IMR-90 (cell line): ENCODE results near the gene VWA8. TPM values are rescaled to one million over a fixed set of nuclear protein-coding genes. Genes with fewer than 3 reads are reported as not detected.
A peak's percentile ranks its signal among the peaks of the same experiment; 100 is the strongest.

Experiments
- ATAC-seq: fragments of 200-7000 bp; cut with Tn5 transposase; 2 replicates; pipeline ENCODE4 v1.9.1; 2020; ENCODE audit warnings: low read depth, mild to moderate bottlenecking, moderate library complexity
- BruUV-seq: library from RNA; stranded (reverse); fragments of 400-500 nt; replicated peaks from 2 replicates; lab custom pipeline; 2021; lab: Mats Ljungman, UMichigan
- CTCF ChIA-PET: fragments of 300-600 bp; formaldehyde crosslinking; extraction: SDS; loops from one replicate; lab custom pipeline; 2021; ENCODE audit warnings: antibody characterized with exemption; lab: Yijun Ruan, JAX
- POLR2A ChIA-PET: fragments of 300-600 bp; sonication (Branson Sonifier 250); formaldehyde crosslinking; loops from one replicate; lab custom pipeline; 2022; ENCODE audit warnings: antibody characterized with exemption; ENCODE audit not compliant: unreplicated experiment; lab: Charles Lee
- DNase-seq: peaks from one replicate; pipeline ENCODE4 v3.0.0; 2013
- H2AFZ ChIP-seq: replicated peaks from 2 replicates; pipeline ENCODE3; 2013; ENCODE audit warnings: low read length, mild to moderate bottlenecking; ENCODE audit not compliant: poor library complexity
- H2AK5ac ChIP-seq: 2 replicates; pipeline ENCODE4 v1.6.1; 2013; ENCODE audit warnings: low read depth, low read length, inconsistent platforms
- H2AK9ac ChIP-seq: replicated peaks from 2 replicates; pipeline ENCODE3; 2013; ENCODE audit warnings: mild to moderate bottlenecking, low read depth, low read length, moderate library complexity; ENCODE audit not compliant: poor library complexity
- H2BK120ac ChIP-seq: 2 replicates; pipeline ENCODE4 v1.6.1; 2013; ENCODE audit warnings: low read depth, low read length, inconsistent platforms
- H2BK15ac ChIP-seq: 3 replicates; pipeline ENCODE4 v1.6.1; 2013; ENCODE audit warnings: low read depth, low read length, inconsistent platforms
- H2BK20ac ChIP-seq: 2 replicates; pipeline ENCODE4 v1.6.1; 2013; ENCODE audit warnings: low read depth, mild to moderate bottlenecking, inconsistent platforms, low read length, moderate library complexity
- H2BK5ac ChIP-seq: 2 replicates; pipeline ENCODE4 v1.6.1; 2013; ENCODE audit warnings: mild to moderate bottlenecking, low read depth, low read length, inconsistent platforms; ENCODE audit not compliant: poor library complexity, severe bottlenecking
- H3K14ac ChIP-seq: replicated peaks from 2 replicates; pipeline ENCODE4 v1.6.1; 2013; ENCODE audit warnings: low read depth, low read length, inconsistent platforms
- H3K18ac ChIP-seq: 2 replicates; pipeline ENCODE4 v1.6.1; 2013; ENCODE audit warnings: low read depth, low read length, control low read depth
- H3K23ac ChIP-seq: 2 replicates; pipeline ENCODE4 v1.6.1; 2013; ENCODE audit warnings: low read depth, low read length, inconsistent platforms
- H3K27ac ChIP-seq: 2 replicates; pipeline ENCODE4 v1.5.1; 2013; ENCODE audit warnings: mild to moderate bottlenecking, control low read depth, low read length; ENCODE audit not compliant: insufficient read depth
- H3K27me3 ChIP-seq: 2 replicates; pipeline ENCODE4 v1.6.1; 2013; ENCODE audit warnings: low read length; ENCODE audit not compliant: control insufficient read depth, insufficient read depth
- H3K36me3 ChIP-seq: 2 replicates; pipeline ENCODE4 v1.6.1; 2013; ENCODE audit warnings: low read length, mixed read lengths; ENCODE audit not compliant: control insufficient read depth, insufficient read depth
- H3K4ac ChIP-seq: 2 replicates; pipeline ENCODE4 v1.6.1; 2013; ENCODE audit warnings: low read depth, low read length, inconsistent platforms
- H3K4me1 ChIP-seq: 2 replicates; pipeline ENCODE4 v1.6.1; 2013; ENCODE audit warnings: low read length, mixed read lengths; ENCODE audit not compliant: control insufficient read depth, insufficient read depth
- H3K4me2 ChIP-seq: 2 replicates; pipeline ENCODE4 v1.6.1; 2013; ENCODE audit warnings: low read depth, mild to moderate bottlenecking, control low read depth, low read length, moderate library complexity
- H3K4me3 ChIP-seq: 2 replicates; pipeline ENCODE4 v1.5.1; 2013; ENCODE audit warnings: low read depth, mild to moderate bottlenecking, control low read depth, low read length, moderate library complexity; ENCODE audit not compliant: insufficient read depth
- H3K56ac ChIP-seq: 2 replicates; pipeline ENCODE4 v1.6.1; 2013; ENCODE audit warnings: low read length, inconsistent platforms; ENCODE audit not compliant: insufficient read depth; ENCODE audit errors: extremely low read depth
- H3K79me1 ChIP-seq, 2 experiments: 2 replicates each; pipeline ENCODE4 v1.6.1; 2013; ENCODE audit warnings: low read length in 2 of 2, inconsistent platforms in 1 of 2, low read depth in 1 of 2
- H3K9ac ChIP-seq: 2 replicates; pipeline ENCODE4 v1.6.1; 2013; ENCODE audit warnings: low read depth, low read length, control low read depth
- H3K9me1 ChIP-seq: 2 replicates; pipeline ENCODE4 v1.6.1; 2013; ENCODE audit warnings: low read length, inconsistent platforms; ENCODE audit not compliant: insufficient read depth
- H3K9me3 ChIP-seq: 2 replicates; pipeline ENCODE4 v1.6.1; 2013; ENCODE audit warnings: low read length; ENCODE audit not compliant: control insufficient read depth, insufficient read depth
- H4K20me1 ChIP-seq: 2 replicates; pipeline ENCODE4 v1.6.1; 2013; ENCODE audit warnings: low read length, inconsistent platforms; ENCODE audit not compliant: insufficient read depth
- H4K5ac ChIP-seq: 2 replicates; pipeline ENCODE4 v1.6.1; 2013; ENCODE audit warnings: mild to moderate bottlenecking, low read depth, low read length, control low read depth
- H4K8ac ChIP-seq, 2 experiments: 2 replicates each; pipeline ENCODE4 v1.6.1; 2013; ENCODE audit warnings: low read depth in 2 of 2, low read length in 2 of 2, control low read depth in 1 of 2, inconsistent platforms in 1 of 2
- H4K91ac ChIP-seq: 2 replicates; pipeline ENCODE4 v1.6.1; 2013; ENCODE audit warnings: low read depth, low read length, inconsistent platforms; ENCODE audit not compliant: insufficient read depth
- CEBPB ChIP-seq: IDR thresholded peaks from 2 replicates; pipeline ENCODE4 v1.6.1; 2012; ENCODE audit warnings: low read depth, low read length, improper control_type of control experiment
- CHD1 ChIP-seq: IDR thresholded peaks from 2 replicates; pipeline ENCODE4 v1.6.1; 2012; ENCODE audit warnings: low read depth, low read length, improper control_type of control experiment
- FOS ChIP-seq: fragments of 150-350 bp; IDR thresholded peaks from 2 replicates; pipeline ENCODE4 v1.6.1; 2016; ENCODE audit warnings: low read depth, low read length
- MAFK ChIP-seq: IDR thresholded peaks from 2 replicates; pipeline ENCODE4 v1.6.1; 2012; ENCODE audit warnings: low read depth, low read length, improper control_type of control experiment
- RCOR1 ChIP-seq: IDR thresholded peaks from 2 replicates; pipeline ENCODE4 v1.6.1; 2012; ENCODE audit warnings: mild to moderate bottlenecking, low read length, improper control_type of control experiment; ENCODE audit not compliant: insufficient replicate concordance
- RFX5 ChIP-seq: IDR thresholded peaks from 2 replicates; pipeline ENCODE4 v1.8.0; 2012; ENCODE audit warnings: low read depth, mild to moderate bottlenecking, low read length, moderate library complexity
- WGBS, 2 experiments: methylation state at CpG; one replicate each; pipeline versions ENCODE4 v1.1.5 to v1.1.7; 2013; ENCODE audit warnings: missing lambda C conversion rate in 2 of 2; ENCODE audit not compliant: insufficient read length in 1 of 2; ENCODE audit errors: extremely low coverage in 2 of 2; 5-methylcytosine and 5-hydroxymethylcytosine counted together
- dilution Hi-C: fragments of 300-500 bp; cut with HindIII; formaldehyde crosslinking; loops from one replicate; pipeline ENCODE4 v1.14.3; 2018; ENCODE audit warnings: low sequenced_read_pairs; ENCODE audit not compliant: unreplicated experiment
- in situ Hi-C: fragments of 300-500 bp; cut with MboI; formaldehyde crosslinking; loops from 3 replicates; pipeline ENCODE4 v1.14.3; 2019; ENCODE audit warnings: low sequenced_read_pairs, inconsistent platforms, mixed read lengths
- intact Hi-C: fragments of 100-400 bp; cut with micrococcal nuclease; formaldehyde crosslinking; loops from 2 replicates; pipeline ENCODE4 v1.10.0; 2022
- polyA plus RNA-seq, 3 experiments: library from polyadenylated mRNA; depleted of rRNA; stranded (reverse); fragments of >200 nt; gene quantifications; 2 replicates each; pipeline ENCODE4 v1.2.3, GENCODE V29; 2012; ENCODE audit warnings: low replicate concordance in 1 of 3
- total RNA-seq: library from RNA; depleted of rRNA; stranded (reverse); fragments of >200 nt; gene quantifications from 2 replicates; pipeline ENCODE4 v1.2.3, GENCODE V29; 2012
- TF ChIP-seq, protein P1 (sequence below): fragments of 150-350 bp; IDR thresholded peaks from 2 replicates; pipeline ENCODE4 v1.6.1; 2016; ENCODE audit warnings: low read depth, mild to moderate bottlenecking, low read length, moderate library complexity, borderline replicate concordance
- TF ChIP-seq, protein P2 (sequence below): conservative IDR thresholded peaks from 2 replicates; pipeline ENCODE4 v1.5.1; 2012; ENCODE audit warnings: mild to moderate bottlenecking, low read depth, low read length, improper control_type of control experiment

The VWA8 gene
- total and polyA plus RNA-seq, 2 of the 4 experiments (the other 2 are of a cell fraction): 5.9 to 18.3 TPM

DNA sequence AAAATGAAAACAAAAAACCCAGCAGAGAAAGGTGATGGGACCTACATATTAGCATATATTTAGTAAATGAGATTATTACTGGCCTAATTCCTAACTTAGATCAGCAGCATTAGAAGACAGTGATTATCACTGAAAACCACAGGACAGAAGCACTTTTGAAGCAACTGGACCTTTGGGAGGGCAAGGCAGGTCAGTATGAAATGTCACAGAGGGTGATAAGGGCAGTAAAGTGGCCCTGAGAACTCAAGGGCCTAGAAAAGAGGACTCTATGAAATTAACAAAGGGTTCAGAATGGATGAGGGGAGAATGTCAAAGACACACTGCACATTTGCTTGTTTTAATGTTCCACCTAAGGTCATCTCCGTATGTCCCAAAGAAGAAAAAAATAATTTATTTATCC is 148.7 kb downstream of the VWA8 start:
- intact Hi-C loops (no loop called here), dilution Hi-C loops (no loop called here), in situ Hi-C loops (no loop called here)
- TF ChIP-seq CHD1 (no peak), RCOR1 (no peak), CEBPB (no peak), FOS (no peak), RFX5 (no peak), MAFK (no peak)
- TF ChIP-seq, protein P1, sequence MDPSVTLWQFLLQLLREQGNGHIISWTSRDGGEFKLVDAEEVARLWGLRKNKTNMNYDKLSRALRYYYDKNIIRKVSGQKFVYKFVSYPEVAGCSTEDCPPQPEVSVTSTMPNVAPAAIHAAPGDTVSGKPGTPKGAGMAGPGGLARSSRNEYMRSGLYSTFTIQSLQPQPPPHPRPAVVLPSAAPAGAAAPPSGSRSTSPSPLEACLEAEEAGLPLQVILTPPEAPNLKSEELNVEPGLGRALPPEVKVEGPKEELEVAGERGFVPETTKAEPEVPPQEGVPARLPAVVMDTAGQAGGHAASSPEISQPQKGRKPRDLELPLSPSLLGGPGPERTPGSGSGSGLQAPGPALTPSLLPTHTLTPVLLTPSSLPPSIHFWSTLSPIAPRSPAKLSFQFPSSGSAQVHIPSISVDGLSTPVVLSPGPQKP: no peak
- TF ChIP-seq, protein P2, sequence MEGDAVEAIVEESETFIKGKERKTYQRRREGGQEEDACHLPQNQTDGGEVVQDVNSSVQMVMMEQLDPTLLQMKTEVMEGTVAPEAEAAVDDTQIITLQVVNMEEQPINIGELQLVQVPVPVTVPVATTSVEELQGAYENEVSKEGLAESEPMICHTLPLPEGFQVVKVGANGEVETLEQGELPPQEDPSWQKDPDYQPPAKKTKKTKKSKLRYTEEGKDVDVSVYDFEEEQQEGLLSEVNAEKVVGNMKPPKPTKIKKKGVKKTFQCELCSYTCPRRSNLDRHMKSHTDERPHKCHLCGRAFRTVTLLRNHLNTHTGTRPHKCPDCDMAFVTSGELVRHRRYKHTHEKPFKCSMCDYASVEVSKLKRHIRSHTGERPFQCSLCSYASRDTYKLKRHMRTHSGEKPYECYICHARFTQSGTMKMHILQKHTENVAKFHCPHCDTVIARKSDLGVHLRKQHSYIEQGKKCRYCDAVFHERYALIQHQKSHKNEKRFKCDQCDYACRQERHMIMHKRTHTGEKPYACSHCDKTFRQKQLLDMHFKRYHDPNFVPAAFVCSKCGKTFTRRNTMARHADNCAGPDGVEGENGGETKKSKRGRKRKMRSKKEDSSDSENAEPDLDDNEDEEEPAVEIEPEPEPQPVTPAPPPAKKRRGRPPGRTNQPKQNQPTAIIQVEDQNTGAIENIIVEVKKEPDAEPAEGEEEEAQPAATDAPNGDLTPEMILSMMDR: no peak
- Histone ChIP-seq H3K4ac (no peak overlapping the region), H2BK15ac (no peak overlapping the region), H3K4me1 (peaks cover 2% of the 10 kb centered on the region; the same call in 1 of the 2 replicates), H2BK120ac (peak overlapping the region; percentile 42; the same call in 1 of the 2 replicates), H3K4me2 (no peak overlapping the region), H3K9ac (no peak overlapping the region), H3K36me3 (0 out of 2 replicates have a peak, but pooled peaks cover 1% of the 10 kb centered on the region), H2AK9ac (no peak overlapping the region), H3K14ac (no peak overlapping the region), H2AK5ac (0 out of 2 replicates have a peak overlapping the region, but pooled peaks have one; percentile 7), H3K18ac (no peak overlapping the region), H4K5ac (no peak overlapping the region), H3K27ac (no peak overlapping the region), H3K9me3 (peaks cover 2% of the 10 kb centered on the region; the same call in 1 of the 2 replicates), H3K23ac (no peak overlapping the region), H4K8ac (no peak overlapping the region; a peak in 1 of 4 replicates), H3K9me1 (peaks cover 3% of the 10 kb centered on the region; the same call in 1 of the 2 replicates), H3K27me3 (no peaks in the 10 kb centered on the region), H2AFZ (no peak overlapping the region), H4K20me1 (no peaks in the 10 kb centered on the region), H2BK20ac (no peak overlapping the region), H3K56ac (no peak overlapping the region), H4K91ac (no peak overlapping the region), H3K79me1 (peaks cover 0 to 3% of the 10 kb centered on the region in 2 experiments; a peak in 1 of 4 replicates), H3K4me3 (no peak overlapping the region), H2BK5ac (no peak overlapping the region)
- DNase-seq (no peak), ATAC-seq (no peak)
- ChIA-PET POLR2A (no interaction called here), CTCF (no interaction called here)
- no TSS peak for BruUV-seq
- WGBS, 2 experiments: no CpG with 5 or more reads among the region's 1 CpG
